NB4 (cell line): ENCODE data around the gene TACC2.

Experiments
- MYC ChIP-seq: IDR thresholded peaks from 2 replicates; pipeline ENCODE4 v1.6.1; 2011; ENCODE audit warnings: low read depth, low read length
- POLR2A ChIP-seq: IDR thresholded peaks from 2 replicates; pipeline ENCODE4 v1.6.1; 2011; ENCODE audit warnings: mild to moderate bottlenecking; ENCODE audit not compliant: insufficient read length; ENCODE audit errors: extremely low read depth
- TF ChIP-seq, protein P1 (sequence below): IDR thresholded peaks from one replicate; pipeline ENCODE4 v1.5.1; 2012; ENCODE audit warnings: low read depth, low read length
- TF ChIP-seq, protein P2 (sequence below): IDR thresholded peaks from 2 replicates; pipeline ENCODE4 v1.6.1; 2011; ENCODE audit warnings: low read depth, low read length

DNA sequence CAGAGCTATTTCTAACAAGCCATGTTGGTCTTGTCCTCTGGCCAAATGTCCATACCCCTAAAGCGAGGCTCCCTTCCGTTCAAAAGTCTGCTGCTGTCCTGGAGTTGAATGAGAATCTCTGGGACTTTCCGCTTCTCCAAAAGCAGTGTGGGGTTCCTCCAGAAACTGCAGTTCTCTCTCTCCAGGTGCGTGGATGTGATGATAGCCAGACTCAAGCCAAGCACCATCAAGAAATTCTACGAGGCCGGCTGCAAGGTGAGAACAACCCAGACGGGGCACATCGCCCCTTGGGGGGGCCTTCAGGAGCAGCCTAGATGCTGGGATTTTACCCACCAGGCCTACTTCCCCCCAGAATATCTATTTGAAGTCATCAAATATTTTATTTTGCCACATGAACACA is 308.6 kb downstream of the TACC2 start:
- TF ChIP-seq, protein P1, sequence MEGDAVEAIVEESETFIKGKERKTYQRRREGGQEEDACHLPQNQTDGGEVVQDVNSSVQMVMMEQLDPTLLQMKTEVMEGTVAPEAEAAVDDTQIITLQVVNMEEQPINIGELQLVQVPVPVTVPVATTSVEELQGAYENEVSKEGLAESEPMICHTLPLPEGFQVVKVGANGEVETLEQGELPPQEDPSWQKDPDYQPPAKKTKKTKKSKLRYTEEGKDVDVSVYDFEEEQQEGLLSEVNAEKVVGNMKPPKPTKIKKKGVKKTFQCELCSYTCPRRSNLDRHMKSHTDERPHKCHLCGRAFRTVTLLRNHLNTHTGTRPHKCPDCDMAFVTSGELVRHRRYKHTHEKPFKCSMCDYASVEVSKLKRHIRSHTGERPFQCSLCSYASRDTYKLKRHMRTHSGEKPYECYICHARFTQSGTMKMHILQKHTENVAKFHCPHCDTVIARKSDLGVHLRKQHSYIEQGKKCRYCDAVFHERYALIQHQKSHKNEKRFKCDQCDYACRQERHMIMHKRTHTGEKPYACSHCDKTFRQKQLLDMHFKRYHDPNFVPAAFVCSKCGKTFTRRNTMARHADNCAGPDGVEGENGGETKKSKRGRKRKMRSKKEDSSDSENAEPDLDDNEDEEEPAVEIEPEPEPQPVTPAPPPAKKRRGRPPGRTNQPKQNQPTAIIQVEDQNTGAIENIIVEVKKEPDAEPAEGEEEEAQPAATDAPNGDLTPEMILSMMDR, result no peak
- TF ChIP-seq POLR2A (no peak), MYC (no peak)
- TF ChIP-seq, protein P2, sequence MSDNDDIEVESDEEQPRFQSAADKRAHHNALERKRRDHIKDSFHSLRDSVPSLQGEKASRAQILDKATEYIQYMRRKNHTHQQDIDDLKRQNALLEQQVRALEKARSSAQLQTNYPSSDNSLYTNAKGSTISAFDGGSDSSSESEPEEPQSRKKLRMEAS, result no peak
